ENCODE measurements around the gene P2RX3. TPM values are rescaled to one million over a fixed set of nuclear protein-coding genes. Genes with fewer than 3 reads are reported as not detected.

Gene P2RX3
- total RNA-seq, 1 donor from 2014 or later, result not detected

DNA sequence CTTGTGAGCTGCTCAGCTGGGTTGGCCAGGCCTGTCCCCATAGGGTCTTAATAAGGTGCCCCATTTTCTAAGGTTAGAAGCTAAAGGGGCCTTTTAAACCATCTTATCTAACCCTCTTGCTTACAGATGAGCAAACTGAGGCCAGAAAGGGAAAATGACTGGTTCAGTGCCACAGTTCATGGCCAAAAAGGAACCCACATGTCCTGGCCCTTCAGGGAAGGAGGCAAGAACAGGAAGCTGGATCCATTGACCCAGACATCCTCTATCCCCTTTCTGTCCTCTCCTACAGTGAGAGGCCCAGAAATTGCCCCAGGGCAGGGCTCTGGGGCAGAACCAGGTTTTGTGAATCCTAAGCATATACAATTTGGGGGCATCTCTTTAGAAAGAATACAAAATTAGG lies 32.8 kb downstream of the P2RX3 start:
- no peaks in the 10 kb centered on the region for H3K36me3 Mint-ChIP-seq (ENCODE audit: low read depth, unreplicated experiment)
- H3K9me3 ChIP-seq (ENCODE audit: insufficient read depth, low read depth, low read length), result no peaks in the 10 kb centered on the region
- TF ChIP-seq, protein P1, sequence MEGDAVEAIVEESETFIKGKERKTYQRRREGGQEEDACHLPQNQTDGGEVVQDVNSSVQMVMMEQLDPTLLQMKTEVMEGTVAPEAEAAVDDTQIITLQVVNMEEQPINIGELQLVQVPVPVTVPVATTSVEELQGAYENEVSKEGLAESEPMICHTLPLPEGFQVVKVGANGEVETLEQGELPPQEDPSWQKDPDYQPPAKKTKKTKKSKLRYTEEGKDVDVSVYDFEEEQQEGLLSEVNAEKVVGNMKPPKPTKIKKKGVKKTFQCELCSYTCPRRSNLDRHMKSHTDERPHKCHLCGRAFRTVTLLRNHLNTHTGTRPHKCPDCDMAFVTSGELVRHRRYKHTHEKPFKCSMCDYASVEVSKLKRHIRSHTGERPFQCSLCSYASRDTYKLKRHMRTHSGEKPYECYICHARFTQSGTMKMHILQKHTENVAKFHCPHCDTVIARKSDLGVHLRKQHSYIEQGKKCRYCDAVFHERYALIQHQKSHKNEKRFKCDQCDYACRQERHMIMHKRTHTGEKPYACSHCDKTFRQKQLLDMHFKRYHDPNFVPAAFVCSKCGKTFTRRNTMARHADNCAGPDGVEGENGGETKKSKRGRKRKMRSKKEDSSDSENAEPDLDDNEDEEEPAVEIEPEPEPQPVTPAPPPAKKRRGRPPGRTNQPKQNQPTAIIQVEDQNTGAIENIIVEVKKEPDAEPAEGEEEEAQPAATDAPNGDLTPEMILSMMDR (IDR thresholded peaks at IDR 0.05; ENCODE audit: insufficient read depth, low read depth, low read length), result no peak
- TF ChIP-seq EZH2 (IDR thresholded peaks at IDR 0.05; ENCODE audit: insufficient read depth, low read length), result no peak
- no peak overlapping the region for H3K27ac ChIP-seq (ENCODE audit: low read depth, low read length)
- H3K9me3 Mint-ChIP-seq (ENCODE audit: unreplicated experiment), result peaks cover 1% of the 10 kb centered on the region
- no peaks in the 10 kb centered on the region for H4K20me1 ChIP-seq (ENCODE audit: insufficient read depth, low read length)
- H3K4me1 ChIP-seq (ENCODE audit: insufficient read depth, low read length), result peaks cover 4% of the 10 kb centered on the region
- no peaks in the 10 kb centered on the region for H3K36me3 ChIP-seq (ENCODE audit: insufficient read depth, low read length)
- FAIRE-seq (no peak), DNase-seq (ENCODE audit: low read depth) (no peak)
- peaks cover 4% of the 10 kb centered on the region for H3K27me3 ChIP-seq (ENCODE audit: insufficient read depth, low read length)
- no peak overlapping the region for H3K27ac Mint-ChIP-seq (ENCODE audit: unreplicated experiment)
- no peak overlapping the region for H2AFZ ChIP-seq (ENCODE audit: low read depth, low read length)
- H3K4me3 Mint-ChIP-seq (ENCODE audit: unreplicated experiment), result no peak overlapping the region
- H3K27me3 Mint-ChIP-seq (ENCODE audit: low read depth, unreplicated experiment), result peaks cover 18% of the 10 kb centered on the region
- no peak overlapping the region for H3K9ac ChIP-seq (ENCODE audit: low read length)
- H3K79me2 ChIP-seq (ENCODE audit: insufficient read depth, low read length), result no peaks in the 10 kb centered on the region
- no peaks in the 10 kb centered on the region for H3K4me1 Mint-ChIP-seq (ENCODE audit: low read depth, unreplicated experiment)
- H3K4me3 ChIP-seq (ENCODE audit: insufficient read depth, low read depth, low read length), result no peak overlapping the region
- H3K4me2 ChIP-seq (ENCODE audit: low read length), result no peak overlapping the region

DNA sequence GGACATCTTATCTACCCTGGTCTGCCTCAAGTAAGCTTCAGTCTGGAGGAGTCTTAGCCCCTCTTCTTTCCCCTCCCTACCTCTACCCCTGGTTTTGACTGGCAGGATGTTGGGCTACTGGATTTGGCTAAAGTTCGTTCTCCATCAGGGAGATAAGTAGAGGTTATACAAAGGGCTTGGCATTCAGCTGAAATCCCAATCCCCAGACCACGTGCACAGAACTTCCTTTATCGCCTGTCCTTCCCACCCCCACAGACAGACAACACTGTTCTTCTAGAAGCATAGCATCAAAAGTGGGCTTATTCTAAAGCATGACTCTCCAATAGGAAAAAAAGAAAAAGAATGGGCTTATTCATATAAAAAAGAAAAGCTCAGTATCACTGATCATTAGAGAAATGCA lies 35.0 kb downstream of the P2RX3 start:
- Histone ChIP-seq H3K4me2 (ENCODE audit: low read length) (no peak overlapping the region), H3K4me3 (ENCODE audit: insufficient read depth, low read depth, low read length) (no peak overlapping the region), H3K4me1 (ENCODE audit: insufficient read depth, low read length) (peaks cover 4% of the 10 kb centered on the region), H3K27me3 (ENCODE audit: insufficient read depth, low read length) (no peaks in the 10 kb centered on the region), H3K36me3 (ENCODE audit: insufficient read depth, low read length) (no peaks in the 10 kb centered on the region), H3K79me2 (ENCODE audit: insufficient read depth, low read length) (no peaks in the 10 kb centered on the region), H2AFZ (ENCODE audit: low read depth, low read length) (no peak overlapping the region), H3K9me3 (ENCODE audit: insufficient read depth, low read depth, low read length) (no peaks in the 10 kb centered on the region), H3K27ac (ENCODE audit: low read depth, low read length) (no peak overlapping the region), H4K20me1 (ENCODE audit: insufficient read depth, low read length) (no peaks in the 10 kb centered on the region), H3K9ac (ENCODE audit: low read length) (no peak overlapping the region)
- Mint-ChIP-seq H3K27ac (ENCODE audit: unreplicated experiment) (no peak overlapping the region), H3K9me3 (ENCODE audit: unreplicated experiment) (peaks cover 1% of the 10 kb centered on the region), H3K36me3 (ENCODE audit: low read depth, unreplicated experiment) (no peaks in the 10 kb centered on the region), H3K4me3 (ENCODE audit: unreplicated experiment) (no peak overlapping the region), H3K27me3 (ENCODE audit: low read depth, unreplicated experiment) (peaks cover 22% of the 10 kb centered on the region), H3K4me1 (ENCODE audit: low read depth, unreplicated experiment) (no peaks in the 10 kb centered on the region)
- no peak for DNase-seq (ENCODE audit: low read depth)
- FAIRE-seq, result no peak
- TF ChIP-seq EZH2 (IDR thresholded peaks at IDR 0.05; ENCODE audit: insufficient read depth, low read length), result no peak
- TF ChIP-seq, protein P1 (IDR thresholded peaks at IDR 0.05; ENCODE audit: insufficient read depth, low read depth, low read length), result no peak

DNA sequence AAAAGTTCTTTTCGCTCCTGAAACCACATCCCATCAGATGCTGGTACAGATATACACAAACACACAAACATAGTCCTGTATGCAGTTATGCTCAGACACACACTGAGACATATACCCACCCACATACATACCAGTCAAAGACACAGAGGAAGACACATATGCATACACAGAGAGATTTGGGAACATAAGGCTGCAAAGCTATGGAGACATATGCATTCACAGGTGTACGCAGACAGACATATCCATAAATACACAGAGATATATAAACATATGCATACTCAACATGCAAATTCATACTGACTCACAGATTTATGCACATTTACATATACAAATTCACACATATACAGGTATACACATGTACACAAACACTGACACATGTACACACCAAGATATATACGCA lies 36.8 kb downstream of the P2RX3 start:
- Histone ChIP-seq H3K36me3 (ENCODE audit: insufficient read depth, low read length) (no peaks in the 10 kb centered on the region), H3K79me2 (ENCODE audit: insufficient read depth, low read length) (no peaks in the 10 kb centered on the region), H2AFZ (ENCODE audit: low read depth, low read length) (no peak overlapping the region), H3K27me3 (ENCODE audit: insufficient read depth, low read length) (no peaks in the 10 kb centered on the region), H3K4me1 (ENCODE audit: insufficient read depth, low read length) (peaks cover 3% of the 10 kb centered on the region), H3K9ac (ENCODE audit: low read length) (no peak overlapping the region), H4K20me1 (ENCODE audit: insufficient read depth, low read length) (no peaks in the 10 kb centered on the region), H3K4me3 (ENCODE audit: insufficient read depth, low read depth, low read length) (no peak overlapping the region), H3K27ac (ENCODE audit: low read depth, low read length) (no peak overlapping the region), H3K9me3 (ENCODE audit: insufficient read depth, low read depth, low read length) (no peaks in the 10 kb centered on the region), H3K4me2 (ENCODE audit: low read length) (no peak overlapping the region)
- Mint-ChIP-seq H3K4me1 (ENCODE audit: low read depth, unreplicated experiment) (no peaks in the 10 kb centered on the region), H3K4me3 (ENCODE audit: unreplicated experiment) (no peak overlapping the region), H3K27me3 (ENCODE audit: low read depth, unreplicated experiment) (peaks cover 31% of the 10 kb centered on the region), H3K9me3 (ENCODE audit: unreplicated experiment) (peaks cover 1% of the 10 kb centered on the region), H3K27ac (ENCODE audit: unreplicated experiment) (no peak overlapping the region), H3K36me3 (ENCODE audit: low read depth, unreplicated experiment) (no peaks in the 10 kb centered on the region)
- no peak for TF ChIP-seq EZH2 (IDR thresholded peaks at IDR 0.05; ENCODE audit: insufficient read depth, low read length)
- TF ChIP-seq, protein P1 (IDR thresholded peaks at IDR 0.05; ENCODE audit: insufficient read depth, low read depth, low read length), result no peak
- no peak for FAIRE-seq
- DNase-seq (ENCODE audit: low read depth), result no peak

All from astrocyte (in vitro differentiated cells and primary cell).